Adrenal gland (tissue), 5 donors: ENCODE results near the gene GNPAT.

ENCODE experiments used
- CTCF ChIP-seq, 6 experiments: fragments of 450-650 bp in 4 of 6; fragments of 200-600 bp in 2 of 6; sonication (generic) in 1 of 6; IDR thresholded peaks; 1 replicate in 5 of 6; 2 replicates in 1 of 6; pipeline versions ENCODE4 v1.5.1 to v1.8.0; 2016 to 2021; ENCODE audit warnings: antibody characterized with exemption in 6 of 6, mild to moderate bottlenecking in 2 of 6, moderate library complexity in 1 of 6
- POLR2A ChIP-seq, 2 donors: fragments of 450-650 bp; IDR thresholded peaks; one replicate each; pipeline ENCODE4 v1.6.1; 2017; ENCODE audit warnings: antibody characterized with exemption in 2 of 2, mild to moderate bottlenecking in 2 of 2, moderate library complexity in 1 of 2
- donor health status: DM: no; HTN: no; CAD: no.

GRCh38 chr1:231194843-231195516 is 46.0 kb upstream of the GNPAT start:
- TF ChIP-seq CTCF (IDR thresholded peaks at IDR 0.05) (no peak), POLR2A (IDR thresholded peaks at IDR 0.05) (no peak)
